Measurements from ENCODE around the gene PGLYRP4.

Gene PGLYRP4

DNA sequence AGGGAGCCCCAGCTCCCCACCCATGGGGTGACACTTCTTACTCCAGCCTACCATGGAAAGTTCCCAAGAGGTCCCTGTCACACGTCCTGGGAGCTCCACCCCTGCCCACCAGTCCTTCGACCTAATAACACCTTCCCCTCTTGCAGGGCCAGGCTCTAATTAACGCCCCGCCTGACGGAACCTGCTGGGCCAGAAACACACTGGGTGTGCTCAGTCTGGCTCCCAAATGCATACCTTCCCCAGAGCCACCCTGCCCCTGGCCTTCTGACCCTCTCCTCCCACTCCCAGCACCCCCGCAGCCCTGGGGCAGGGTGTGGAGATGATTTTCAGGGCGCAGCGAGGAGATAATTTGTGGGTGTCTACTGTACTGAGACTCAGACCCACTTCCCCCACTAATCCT is 56.5 kb downstream of the PGLYRP4 start:
- Histone ChIP-seq H3K27me3 (ENCODE audit: control insufficient read depth, insufficient read depth, low read length) (peaks cover 6% of the 10 kb centered on the region), H3K36me3 (ENCODE audit: control insufficient read depth, insufficient read depth, low read length) (no peaks in the 10 kb centered on the region), H3K9ac (ENCODE audit: low read length) (no peak overlapping the region), H3K4me1 (ENCODE audit: control insufficient read depth, insufficient read depth, low read length) (peaks cover 15% of the 10 kb centered on the region), H3K4me3 (ENCODE audit: low read length) (no peak overlapping the region), H3K9me3 (ENCODE audit: control insufficient read depth, low read length) (no peaks in the 10 kb centered on the region)

GRCh38 chr1:153291514-153291913 is 57.1 kb downstream of the PGLYRP4 start:
- H3K36me3 ChIP-seq (ENCODE audit: control insufficient read depth, insufficient read depth, low read length) = no peaks in the 10 kb centered on the region
- no peak overlapping the region for H3K9ac ChIP-seq (ENCODE audit: low read length)
- H3K27me3 ChIP-seq (ENCODE audit: control insufficient read depth, insufficient read depth, low read length) = peaks cover 6% of the 10 kb centered on the region
- peaks cover 15% of the 10 kb centered on the region for H3K4me1 ChIP-seq (ENCODE audit: control insufficient read depth, insufficient read depth, low read length)
- no peak overlapping the region for H3K4me3 ChIP-seq (ENCODE audit: low read length)
- no peaks in the 10 kb centered on the region for H3K9me3 ChIP-seq (ENCODE audit: control insufficient read depth, low read length)

DNA sequence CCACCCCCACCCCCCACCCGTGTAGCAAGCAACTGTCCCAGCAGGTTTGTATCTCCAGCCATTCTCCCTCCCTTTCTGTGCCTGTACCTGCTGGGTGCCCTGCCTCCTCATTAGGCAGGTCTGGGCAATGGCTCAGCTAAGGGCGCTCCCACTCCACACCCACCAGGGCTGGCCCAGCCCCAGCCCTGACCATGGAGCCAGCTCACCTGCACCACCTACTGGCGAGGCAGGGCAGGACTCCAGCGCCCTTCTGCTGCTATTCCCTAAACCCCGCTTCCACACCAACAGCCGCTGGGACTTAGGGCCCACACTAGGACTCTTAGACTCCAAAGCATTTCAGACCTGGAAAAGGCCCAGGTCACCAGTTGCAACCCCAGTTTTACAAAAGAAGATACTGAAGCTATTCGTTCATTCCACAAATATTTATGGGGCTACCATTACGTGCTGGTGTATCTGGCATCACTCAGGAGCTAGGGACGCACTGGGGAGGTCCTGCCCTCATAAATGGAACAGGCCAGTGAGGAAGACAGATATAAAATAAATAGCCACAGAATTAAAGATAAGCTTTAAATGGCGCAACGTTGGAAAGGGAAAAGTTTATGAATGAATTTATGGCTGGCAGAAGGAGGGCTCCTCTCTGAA is 59.9 kb downstream of the PGLYRP4 start:
- peaks cover 15% of the 10 kb centered on the region for H3K4me1 ChIP-seq (ENCODE audit: control insufficient read depth, insufficient read depth, low read length)
- H3K36me3 ChIP-seq (ENCODE audit: control insufficient read depth, insufficient read depth, low read length) = no peaks in the 10 kb centered on the region
- no peak overlapping the region for H3K4me3 ChIP-seq (ENCODE audit: low read length)
- H3K9me3 ChIP-seq (ENCODE audit: control insufficient read depth, low read length) = no peaks in the 10 kb centered on the region
- no peaks in the 10 kb centered on the region for H3K27me3 ChIP-seq (ENCODE audit: control insufficient read depth, insufficient read depth, low read length)
- no peak overlapping the region for H3K9ac ChIP-seq (ENCODE audit: low read length)
